GM12878 (cell line): Measurements from ENCODE around the gene MIOS. TPM values are rescaled to one million over a fixed set of nuclear protein-coding genes. Genes with fewer than 3 reads are reported as not detected.

ENCODE experiments used
- ASH2L ChIP-seq: fragments of 300-600, 200-600 bp; sonication (generic); IDR thresholded peaks from 2 replicates; pipeline ENCODE4 v1.6.1; 2017; ENCODE audit warnings: low read depth, mild to moderate bottlenecking, borderline replicate concordance
- ATF3 ChIP-seq: IDR thresholded peaks from 2 replicates; pipeline ENCODE4 v1.6.1; 2011; ENCODE audit warnings: low read depth, mild to moderate bottlenecking, low read length, moderate library complexity, borderline replicate concordance; ENCODE audit errors: extremely low read depth
- CTCF ChIP-seq, 3 experiments: IDR thresholded peaks in 2 of 3; conservative IDR thresholded peaks in 1 of 3; 2 replicates each; pipeline ENCODE4 v1.5.1; 2011; ENCODE audit warnings: low read depth in 3 of 3, low read length in 3 of 3, mild to moderate bottlenecking in 3 of 3, control low read depth in 2 of 3, moderate library complexity in 2 of 3, inconsistent platforms in 1 of 3, mixed read lengths in 1 of 3; ENCODE audit not compliant: control insufficient read depth in 2 of 3, insufficient read depth in 1 of 3; ENCODE audit errors: extremely low read depth in 1 of 3
- FOXK2 ChIP-seq: fragments of 450-650 bp; IDR thresholded peaks from 2 replicates; pipeline ENCODE4 v1.6.1; 2017; ENCODE audit warnings: mild to moderate bottlenecking, moderate library complexity
- HDGF ChIP-seq: fragments of 450-650 bp; IDR thresholded peaks from 2 replicates; pipeline ENCODE4 v1.6.1; 2016; ENCODE audit warnings: antibody characterized with exemption
- HSF1 ChIP-seq: fragments of 150-350 bp; IDR thresholded peaks from 2 replicates; pipeline ENCODE4 v1.6.1; 2014; ENCODE audit warnings: mild to moderate bottlenecking, low read depth, low read length
- IRF4 ChIP-seq: IDR thresholded peaks from 2 replicates; pipeline ENCODE4 v1.6.1; 2011; ENCODE audit warnings: low read depth, low read length
- MTA2 ChIP-seq: fragments of 450-650 bp; IDR thresholded peaks from 2 replicates; pipeline ENCODE4 v1.6.1; 2016; ENCODE audit warnings: low read depth, mild to moderate bottlenecking, moderate library complexity
- NFIC ChIP-seq: IDR thresholded peaks from 2 replicates; pipeline ENCODE4 v1.6.1; 2012; ENCODE audit warnings: low read depth, mild to moderate bottlenecking, inconsistent platforms, low read length, moderate library complexity
- NR2C2 ChIP-seq: IDR thresholded peaks from 2 replicates; pipeline ENCODE4 v1.6.1; 2011; ENCODE audit warnings: borderline replicate concordance, low read depth; ENCODE audit not compliant: control insufficient read depth, insufficient read length
- PAX5 ChIP-seq: IDR thresholded peaks from 2 replicates; pipeline ENCODE4 v1.6.1; 2011; ENCODE audit warnings: low read depth, low read length, borderline replicate concordance
- PBX3 ChIP-seq: IDR thresholded peaks from 2 replicates; pipeline ENCODE4 v1.6.1; 2011; ENCODE audit warnings: mild to moderate bottlenecking, low read depth, low read length, moderate library complexity; ENCODE audit not compliant: insufficient replicate concordance
- PKNOX1 ChIP-seq: fragments of 450-650 bp; IDR thresholded peaks from 2 replicates; pipeline ENCODE4 v1.6.1; 2016; ENCODE audit warnings: mild to moderate bottlenecking
- RAD21 ChIP-seq: IDR thresholded peaks from 2 replicates; pipeline ENCODE4 v1.6.1; 2011; ENCODE audit warnings: mild to moderate bottlenecking, low read depth, low read length, moderate library complexity; ENCODE audit not compliant: insufficient read depth
- STAT3 ChIP-seq: IDR thresholded peaks from 2 replicates; pipeline ENCODE4 v1.6.1; 2011; ENCODE audit warnings: low read depth, low read length, improper control_type of control experiment
- YY1 ChIP-seq: IDR thresholded peaks from 2 replicates; pipeline ENCODE4 v1.6.1; 2011; ENCODE audit warnings: low read depth, mild to moderate bottlenecking, low read length
- ZBTB4 ChIP-seq: fragments of 450-650 bp; formaldehyde crosslinking; IDR thresholded peaks from 2 replicates; pipeline ENCODE4 v1.4.0; 2022; ENCODE audit warnings: mild to moderate bottlenecking, moderate library complexity
- ZNF207 ChIP-seq: fragments of 450-650 bp; IDR thresholded peaks from 2 replicates; pipeline ENCODE4 v1.6.1; 2014; ENCODE audit warnings: antibody characterized with exemption, mild to moderate bottlenecking, borderline replicate concordance
- ZNF217 ChIP-seq: fragments of 450-650 bp; IDR thresholded peaks from 2 replicates; pipeline ENCODE4 v1.6.1; 2017; ENCODE audit warnings: antibody characterized with exemption, mild to moderate bottlenecking
- ZSCAN29 ChIP-seq: fragments of 450-650 bp; IDR thresholded peaks from 2 replicates; pipeline ENCODE4 v1.6.1; 2017; ENCODE audit warnings: mild to moderate bottlenecking, moderate library complexity
- polyA plus RNA-seq, 11 experiments: library from polyadenylated mRNA; depleted of rRNA in 4 of 11; unstranded in 6 of 11; stranded (reverse) in 5 of 11; fragments of >200 nt; fragmentation: Nextera tagmentation in 4 of 11; fragmentation: Illumina TruSeq in 1 of 11; extraction: Ambion mirVana in 4 of 11; extraction: Trizol in 1 of 11; gene quantifications; 1 replicate in 1 of 11; 2 replicates in 10 of 11; pipeline versions ENCODE4 v1.2.1 to v1.2.3, GENCODE V29; 2011 to 2016; ENCODE audit warnings: inconsistent platforms in 2 of 11, missing spikeins in 2 of 11, low read depth in 1 of 11
- total RNA-seq, 4 experiments: library from RNA; depleted of rRNA in 3 of 4; stranded (reverse); fragments of >200 nt in 3 of 4; fragmentation: Illumina TruSeq in 1 of 4; extraction: Trizol in 1 of 4; gene quantifications; 2 replicates each; pipeline versions ENCODE4 v1.2.1 to v1.2.3, GENCODE V29; 2013 to 2021

MIOS gene
- total and polyA plus RNA-seq, 10 of the 15 experiments (the other 5 are each of a cell fraction or from before 2014, with no cell fraction given): 13.1 to 94.9 (median 54.2) TPM

GRCh38 chr7:7569081-7569527, 2.4 kb downstream of the MIOS start (continued):
- TF ChIP-seq CTCF (IDR thresholded peaks at IDR 0.05 in 2 of 3, conservative IDR thresholded peaks at IDR 0.05 in 1 of 3; ENCODE audit: control insufficient read depth in 2 of 3, extremely low read depth in 1 of 3, insufficient read depth in 1 of 3, low read depth in 3 of 3, low read length in 3 of 3) (no peak), MTA2 (peak; percentile 93), PBX3 (no peak), ZSCAN29 (no peak), IRF4 (peak; percentile 81; the same call in 1 of the 2 replicates), ZBTB4 (0 out of 2 replicates have a peak, but pooled peaks have one; percentile 1), HSF1 (no peak), ZNF217 (no peak), ASH2L (no peak), FOXK2 (no peak), HDGF (no peak), RAD21 (no peak), NFIC (peak; percentile 81), YY1 (peak; percentile 56), PKNOX1 (no peak; the same call in 1 of the 2 replicates), ZNF207 (no peak), STAT3 (no peak), ATF3 (no peak), PAX5 (peak; percentile 38; the same call in 1 of the 2 replicates), NR2C2 (no peak)
